Epithelial cell of alveolus of lung (primary cell): Measurements from ENCODE around the gene PAX9. TPM values are rescaled to one million over a fixed set of nuclear protein-coding genes. Genes with fewer than 3 reads are reported as not detected.

Experiments used
- total RNA-seq: library from RNA; depleted of rRNA; stranded (reverse); fragments of >200 nt; gene quantifications from 2 replicates; pipeline ENCODE4 v1.2.1, GENCODE V29; 2015

PAX9 gene
- not detected in 2 replicates for total RNA-seq

DNA sequence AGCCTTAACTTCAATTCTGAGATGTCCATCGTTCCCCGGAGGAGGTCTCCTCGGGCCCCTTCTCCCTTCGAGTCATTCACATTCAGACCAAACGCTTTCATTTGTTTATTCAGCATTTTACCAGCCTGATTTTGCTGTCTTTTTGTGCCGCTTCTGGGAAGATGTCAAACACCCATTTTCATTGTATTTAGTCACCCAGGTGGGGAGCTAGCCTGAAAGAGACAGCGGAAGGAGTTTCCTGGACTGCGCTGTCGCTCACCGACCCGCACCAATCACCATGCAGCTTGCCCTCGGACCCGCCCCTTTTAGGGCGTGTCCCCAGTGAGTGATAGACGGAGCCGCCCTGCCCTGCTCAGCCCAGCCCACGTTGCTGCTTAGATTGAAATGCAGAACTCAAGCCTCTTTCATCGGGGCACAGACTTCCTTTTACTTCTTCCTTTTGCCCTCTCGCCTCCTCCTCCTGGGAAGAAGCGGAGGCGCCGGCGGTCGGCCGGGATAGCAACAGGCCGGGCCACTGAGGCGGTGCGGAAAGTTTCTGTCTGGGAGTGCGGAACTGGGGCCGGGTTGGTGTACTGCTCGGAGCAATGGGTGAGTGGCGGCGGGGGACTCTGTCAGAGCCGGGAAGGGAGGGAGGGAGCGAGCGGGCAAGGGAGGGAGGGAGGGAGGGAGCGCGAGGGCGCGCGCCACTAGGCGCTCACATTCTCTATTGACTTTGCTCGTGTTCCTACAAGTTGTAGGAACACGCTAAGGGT is at the start of gene PAX9:
PAX9 (plus strand) TSS at position 355 of the 752 bp plus-strand sequence; CDS start at position 585, 230 bp downstream.

Other genes starting within 250 kb of the PAX9 start
- gene NKX2-1, start 141.6 kb upstream of the PAX9 start, total RNA-seq, result 0.48 and 0.52 TPM in 2 replicates
- 0.13 TPM in 1 of 2 replicates, not detected in the other for gene NKX2-8, start 79.2 kb upstream of the PAX9 start, total RNA-seq